Smooth muscle cell of trachea (primary cell): ENCODE data around the gene OR10G6. TPM values are rescaled to one million over a fixed set of nuclear protein-coding genes. Genes with fewer than 3 reads are reported as not detected.

ENCODE experiments used
- total RNA-seq: library from RNA; depleted of rRNA; stranded (reverse); fragments of >200 nt; gene quantifications from 2 replicates; pipeline ENCODE4 v1.2.1, GENCODE V29; 2014

Gene OR10G6, protein sequence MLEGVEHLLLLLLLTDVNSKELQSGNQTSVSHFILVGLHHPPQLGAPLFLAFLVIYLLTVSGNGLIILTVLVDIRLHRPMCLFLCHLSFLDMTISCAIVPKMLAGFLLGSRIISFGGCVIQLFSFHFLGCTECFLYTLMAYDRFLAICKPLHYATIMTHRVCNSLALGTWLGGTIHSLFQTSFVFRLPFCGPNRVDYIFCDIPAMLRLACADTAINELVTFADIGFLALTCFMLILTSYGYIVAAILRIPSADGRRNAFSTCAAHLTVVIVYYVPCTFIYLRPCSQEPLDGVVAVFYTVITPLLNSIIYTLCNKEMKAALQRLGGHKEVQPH
- not detected in 2 replicates for total RNA-seq

DNA sequence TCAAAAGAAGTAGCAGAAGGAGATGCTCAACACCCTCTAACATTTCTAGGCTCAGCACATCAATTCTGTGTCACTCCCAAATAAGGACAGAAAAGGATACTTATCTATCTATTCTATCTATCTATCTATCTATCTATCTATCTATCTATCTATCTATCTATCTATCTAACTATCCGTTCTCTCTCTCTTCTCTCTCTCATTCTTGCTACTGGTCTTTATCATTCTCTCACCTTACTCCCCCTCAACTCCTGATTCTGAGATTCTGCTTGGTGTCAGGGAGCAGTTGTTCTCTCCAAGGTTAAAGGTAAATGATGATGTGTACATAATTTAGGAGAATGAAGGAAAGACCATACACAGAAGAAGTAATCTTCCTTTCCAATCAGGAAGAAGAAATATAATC is at the start of gene OR10G6:
Gene OR10G6, minus strand, starts transcription at position 43 of the 400 bp plus-strand sequence. Its CDS starts 0 bp downstream, at position 43.

DNA sequence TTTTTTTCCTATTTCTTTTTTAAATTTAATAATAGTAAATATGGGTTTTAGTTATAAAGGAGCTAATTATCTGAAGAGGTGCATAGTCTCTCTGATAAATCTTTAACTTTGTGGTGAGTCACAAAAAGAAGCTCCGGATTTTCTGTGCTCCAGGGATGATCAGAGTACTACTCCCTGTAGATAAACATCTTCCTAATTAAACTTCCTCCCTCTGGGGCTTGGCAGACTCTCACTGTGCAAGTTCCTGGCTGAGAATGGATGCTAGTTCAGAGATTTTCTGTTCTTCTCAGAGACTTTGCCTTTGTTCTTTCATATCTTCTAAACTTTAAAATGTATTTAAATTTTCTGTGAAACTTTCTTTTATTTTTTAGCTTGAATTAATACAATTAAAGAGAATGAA is 46.3 kb upstream of the OR10G6 start, which contains the start of gene OR10G7:
Gene OR10G7, minus strand, starts transcription at position 72 of the 400 bp plus-strand sequence. CDS start 2,324 bp downstream, outside the sequence.

DNA sequence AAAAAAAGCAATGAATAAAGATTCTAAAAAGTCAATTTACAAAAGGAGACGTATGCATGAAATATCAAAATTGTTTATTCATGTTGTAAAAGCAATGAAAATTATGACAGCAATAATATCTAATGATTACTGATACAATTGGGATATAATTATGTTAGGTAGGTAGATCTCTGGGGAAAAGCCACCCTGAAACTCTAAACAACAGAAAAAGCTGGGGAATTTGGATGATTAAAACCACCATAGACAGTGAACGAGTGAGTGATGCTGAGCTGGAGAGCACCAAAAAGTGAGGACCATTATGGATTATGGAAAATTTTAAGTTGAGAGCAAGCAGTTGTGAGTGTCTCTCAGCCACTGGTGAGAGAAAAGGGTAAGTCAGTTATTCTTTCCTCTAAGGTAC is 31.5 kb upstream of the OR10G6 start, which contains the start of gene OR10G8:
Gene OR10G8, plus strand, starts transcription at position 301 of the 400 bp plus-strand sequence. CDS start 2,825 bp downstream, outside the sequence.

DNA sequence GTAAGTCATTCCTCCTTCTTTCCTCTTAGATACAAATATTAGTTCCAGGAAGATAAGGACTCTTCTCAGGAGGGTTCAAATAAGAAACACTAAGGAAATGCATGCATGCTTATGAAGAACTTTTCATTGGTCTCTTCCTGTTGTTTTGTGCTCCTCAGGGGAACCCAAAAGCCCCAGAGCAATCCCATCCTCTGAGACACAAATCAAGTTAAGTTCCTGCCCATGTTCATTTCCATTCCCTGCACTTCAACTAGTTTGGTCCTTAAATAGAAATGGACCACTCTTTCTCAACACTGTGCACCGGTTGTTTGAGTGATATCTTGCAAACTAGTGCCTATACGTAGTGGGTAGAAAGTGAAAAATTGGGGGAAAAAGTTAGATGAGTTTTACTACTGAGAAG is 17.7 kb upstream of the OR10G6 start, which contains the start of gene OR10G4:
Gene OR10G4, plus strand, starts transcription at position 301 of the 400 bp plus-strand sequence. CDS start 2,578 bp downstream, outside the sequence.

DNA sequence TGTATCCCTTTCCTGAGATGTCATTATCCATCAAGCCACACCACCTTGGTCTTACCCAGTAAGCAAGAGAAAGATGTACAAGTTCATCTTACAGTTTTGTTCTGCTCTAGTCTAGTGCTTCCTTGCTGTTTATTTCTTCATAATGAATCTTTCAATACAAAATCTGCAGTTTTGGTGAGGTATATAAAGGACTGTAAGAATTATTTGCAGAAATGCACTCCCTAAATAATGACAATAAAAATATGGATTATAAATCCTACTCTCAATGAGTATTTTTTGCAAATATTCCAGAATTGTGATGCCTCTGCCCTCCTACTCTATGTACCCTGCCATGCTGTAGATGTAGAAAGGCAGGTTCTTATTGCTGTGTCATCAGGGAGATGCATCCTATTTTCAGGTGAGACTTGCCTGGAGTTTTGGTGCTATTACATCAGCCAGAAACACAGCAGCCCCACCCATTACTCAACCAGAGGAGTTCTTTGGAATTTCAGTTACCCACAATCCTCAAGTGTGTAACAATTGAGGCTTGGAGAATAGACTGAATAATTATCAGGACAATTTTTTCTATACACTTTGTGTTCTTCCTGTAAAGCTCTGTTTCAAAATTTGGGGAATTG is 17.1 kb downstream of the OR10G6 start, which contains the start of gene OR10S1:
Gene OR10S1, minus strand, starts transcription at position 51 of the 617 bp plus-strand sequence. CDS start 117 bp downstream, outside the sequence.

Other genes starting within 250 kb of the OR10G6 start
- not detected in 2 replicates for gene OR6X1, start 240.6 kb downstream of the OR10G6 start, total RNA-seq
- gene OR6M1, start 188.8 kb downstream of the OR10G6 start, total RNA-seq, result not detected in 2 replicates
- gene TMEM225, start 109.5 kb downstream of the OR10G6 start, total RNA-seq, result not detected in 2 replicates
- not detected in 2 replicates for gene OR8D4, start 93.0 kb downstream of the OR10G6 start, total RNA-seq
- not detected in 2 replicates for gene OR4D5, start 55.5 kb downstream of the OR10G6 start, total RNA-seq
- not detected in 2 replicates for gene OR6T1, start 51.3 kb downstream of the OR10G6 start, total RNA-seq
- gene OR10S1, start 17.4 kb downstream of the OR10G6 start, total RNA-seq, result not detected in 2 replicates
- not detected in 2 replicates for gene OR10G4, start 17.8 kb upstream of the OR10G6 start, total RNA-seq
- gene OR10G9, start 27.9 kb upstream of the OR10G6 start, total RNA-seq, result not detected in 2 replicates
- gene OR10G8, start 31.6 kb upstream of the OR10G6 start, total RNA-seq, result not detected in 2 replicates
- gene OR10G7, start 46.2 kb upstream of the OR10G6 start, total RNA-seq, result not detected in 2 replicates
- 30.8 and 33.3 TPM in 2 replicates for gene VWA5A, start 120.3 kb upstream of the OR10G6 start, total RNA-seq
- not detected in 2 replicates for gene OR10D3, start 188.2 kb upstream of the OR10G6 start, total RNA-seq
- 0.17 TPM in 1 of 2 replicates, not detected in the other for gene OR8G1, start 245.9 kb upstream of the OR10G6 start, total RNA-seq